Breast epithelium (tissue), 4 donors: ENCODE measurements around the gene USP24. TPM values are rescaled to one million over a fixed set of nuclear protein-coding genes. Genes with fewer than 3 reads are reported as not detected.

Source experiments
- DNase-seq, 2 donors: peaks; one replicate each; pipeline ENCODE4 v3.0.0-alpha.2; 2019; ENCODE audit warnings: low spot score in 2 of 2
- H3K27ac ChIP-seq, 2 donors: fragments of 200-600 bp; sonication (generic) in 1 of 2; one replicate each; pipeline ENCODE4 v1.5.1; 2016 to 2019; ENCODE audit warnings: mild to moderate bottlenecking in 1 of 2
- H3K27me3 ChIP-seq, 2 donors: fragments of 200-600 bp; sonication (generic) in 1 of 2; one replicate each; pipeline versions ENCODE4 v1.5.1 to v1.6.0; 2017 to 2019; ENCODE audit warnings: control low read depth in 1 of 2, mild to moderate bottlenecking in 1 of 2
- H3K36me3 ChIP-seq: fragments of 200-600 bp; one replicate; pipeline ENCODE4 v1.5.1; 2019
- H3K4me1 ChIP-seq, 2 donors: fragments of 200-600 bp; sonication (generic); one replicate each; pipeline ENCODE4 v1.5.1; 2016 to 2019; ENCODE audit warnings: control low read depth in 1 of 2
- H3K4me3 ChIP-seq, 3 donors: fragments of 200-600 bp; sonication (generic); 1 replicate in 2 of 3; 2 replicates in 1 of 3; pipeline ENCODE4 v1.5.1; 2016 to 2019; ENCODE audit warnings: mild to moderate bottlenecking in 3 of 3, moderate library complexity in 2 of 3
- H3K9me3 ChIP-seq, 2 donors: fragments of 200-600 bp; sonication (generic) in 1 of 2; one replicate each; pipeline ENCODE4 v1.5.1; 2016 to 2019; ENCODE audit warnings: control low read depth in 1 of 2
- POLR2A ChIP-seq: fragments of 450-650 bp; IDR thresholded peaks from one replicate; pipeline ENCODE4 v1.6.1; 2016; ENCODE audit warnings: antibody characterized with exemption, mild to moderate bottlenecking, moderate library complexity
- POLR2AphosphoS5 ChIP-seq, 3 donors: sonication (generic); formaldehyde crosslinking; IDR thresholded peaks; one replicate each; pipeline ENCODE4 v1.6.1; 2017; ENCODE audit warnings: antibody characterized with exemption in 3 of 3
- intact Hi-C: fragments of 100-400 bp; cut with DNase I; formaldehyde crosslinking; loops from one replicate; pipeline ENCODE4 v1.15.1; 2023; ENCODE audit warnings: low total_unique reads
- total RNA-seq, 3 donors: library from RNA; depleted of rRNA; stranded (reverse); fragments of >200 nt; gene quantifications; one replicate each; pipeline ENCODE4 v1.1.0, GENCODE V29; 2016
- TF ChIP-seq, protein P1 (sequence below), 3 donors: fragments of 450-650 bp; IDR thresholded peaks; one replicate each; pipeline ENCODE4 v1.5.1; 2016 to 2017; ENCODE audit warnings: antibody characterized with exemption in 3 of 3, mild to moderate bottlenecking in 3 of 3, moderate library complexity in 3 of 3

Gene USP24
- total RNA-seq, 3 donors from 2014 or later = 51.5 to 103 (median 77.3) TPM

- TF ChIP-seq POLR2A (no peak), POLR2AphosphoS5 (IDR thresholded peaks at IDR 0.05) (no peak)
- TF ChIP-seq, protein P1, sequence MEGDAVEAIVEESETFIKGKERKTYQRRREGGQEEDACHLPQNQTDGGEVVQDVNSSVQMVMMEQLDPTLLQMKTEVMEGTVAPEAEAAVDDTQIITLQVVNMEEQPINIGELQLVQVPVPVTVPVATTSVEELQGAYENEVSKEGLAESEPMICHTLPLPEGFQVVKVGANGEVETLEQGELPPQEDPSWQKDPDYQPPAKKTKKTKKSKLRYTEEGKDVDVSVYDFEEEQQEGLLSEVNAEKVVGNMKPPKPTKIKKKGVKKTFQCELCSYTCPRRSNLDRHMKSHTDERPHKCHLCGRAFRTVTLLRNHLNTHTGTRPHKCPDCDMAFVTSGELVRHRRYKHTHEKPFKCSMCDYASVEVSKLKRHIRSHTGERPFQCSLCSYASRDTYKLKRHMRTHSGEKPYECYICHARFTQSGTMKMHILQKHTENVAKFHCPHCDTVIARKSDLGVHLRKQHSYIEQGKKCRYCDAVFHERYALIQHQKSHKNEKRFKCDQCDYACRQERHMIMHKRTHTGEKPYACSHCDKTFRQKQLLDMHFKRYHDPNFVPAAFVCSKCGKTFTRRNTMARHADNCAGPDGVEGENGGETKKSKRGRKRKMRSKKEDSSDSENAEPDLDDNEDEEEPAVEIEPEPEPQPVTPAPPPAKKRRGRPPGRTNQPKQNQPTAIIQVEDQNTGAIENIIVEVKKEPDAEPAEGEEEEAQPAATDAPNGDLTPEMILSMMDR (IDR thresholded peaks at IDR 0.05) = no peak
- intact Hi-C loops = no loop called here
- H3K9me3 ChIP-seq = no peaks in the 10 kb centered on the region
- H3K36me3 ChIP-seq = peaks cover 10% of the 10 kb centered on the region
- no peak for DNase-seq
- H3K27me3 ChIP-seq = no peaks in the 10 kb centered on the region
- H3K4me3 ChIP-seq = no peak overlapping the region
- H3K4me1 ChIP-seq = no peaks in the 10 kb centered on the region
- no peak overlapping the region for H3K27ac ChIP-seq
Measured at GRCh38 chr1:55140137-55140536, 75.0 kb downstream of the USP24 start.

GRCh38 chr1:55138823-55139222 lies 76.3 kb downstream of the USP24 start:
- no peak overlapping the region for H3K27ac ChIP-seq
- no peak for TF ChIP-seq POLR2AphosphoS5 (IDR thresholded peaks at IDR 0.05)
- no peak for DNase-seq
- no peaks in the 10 kb centered on the region for H3K4me1 ChIP-seq
- H3K4me3 ChIP-seq = no peak overlapping the region
- no peaks in the 10 kb centered on the region for H3K27me3 ChIP-seq
- peaks cover 13% of the 10 kb centered on the region for H3K36me3 ChIP-seq
- H3K9me3 ChIP-seq = no peaks in the 10 kb centered on the region
- intact Hi-C loops = no loop called here

DNA sequence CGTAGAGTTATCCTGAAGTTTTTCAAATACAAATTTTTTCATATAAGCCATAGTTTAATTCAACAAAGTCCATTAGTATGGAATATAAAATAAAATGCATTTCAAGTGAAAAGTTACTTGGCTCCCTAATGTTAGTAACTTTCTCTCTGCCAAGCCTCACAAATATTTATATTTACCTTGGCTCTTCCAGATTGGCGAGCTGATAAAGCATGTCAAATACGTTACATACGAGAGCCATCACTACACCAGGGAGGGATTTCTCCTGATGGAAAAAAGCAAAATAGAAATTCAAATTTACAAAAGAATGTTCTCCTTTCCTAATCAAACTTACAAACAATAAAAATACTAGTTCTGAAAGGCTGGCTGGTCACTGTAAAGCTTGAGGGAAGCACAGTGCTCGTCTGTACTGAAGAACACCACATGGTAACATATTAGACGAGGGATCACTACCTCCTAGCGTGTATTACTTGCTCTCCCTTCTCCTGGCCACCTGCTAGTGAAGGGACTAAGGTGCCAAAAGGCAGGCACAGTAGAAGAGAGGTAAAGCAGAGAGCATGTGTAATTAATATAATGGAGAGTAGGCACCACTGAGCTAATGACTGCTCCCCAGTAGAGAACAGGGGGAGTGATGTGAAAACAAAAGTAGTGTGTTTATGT lies 80.9 kb downstream of the USP24 start:
- no peak overlapping the region for H3K4me3 ChIP-seq
- peaks cover 13% of the 10 kb centered on the region for H3K36me3 ChIP-seq

GRCh38 chr1:55131801-55132200 lies 83.4 kb downstream of the USP24 start:
- intact Hi-C loops = no loop called here
- TF ChIP-seq POLR2AphosphoS5 (IDR thresholded peaks at IDR 0.05) = no peak
- TF ChIP-seq, protein P1 (IDR thresholded peaks at IDR 0.05) = no peak
- TF ChIP-seq POLR2A = no peak
- DNase-seq = no peak
- no peak overlapping the region for H3K27ac ChIP-seq
- no peaks in the 10 kb centered on the region for H3K4me1 ChIP-seq
- no peaks in the 10 kb centered on the region for H3K27me3 ChIP-seq
- H3K36me3 ChIP-seq = peaks cover 11% of the 10 kb centered on the region
- no peak overlapping the region for H3K4me3 ChIP-seq
- no peaks in the 10 kb centered on the region for H3K9me3 ChIP-seq

More for the DNA sequence above, 80.9 kb downstream of the USP24 start:
- intact Hi-C loops = no loop called here
- no peak overlapping the region for H3K27ac ChIP-seq
- H3K27me3 ChIP-seq = no peaks in the 10 kb centered on the region
- DNase-seq = no peak
- TF ChIP-seq, protein P1 (IDR thresholded peaks at IDR 0.05) = no peak
- TF ChIP-seq POLR2AphosphoS5 (IDR thresholded peaks at IDR 0.05) (no peak), POLR2A (no peak)
- H3K9me3 ChIP-seq = no peaks in the 10 kb centered on the region
- no peaks in the 10 kb centered on the region for H3K4me1 ChIP-seq

DNA sequence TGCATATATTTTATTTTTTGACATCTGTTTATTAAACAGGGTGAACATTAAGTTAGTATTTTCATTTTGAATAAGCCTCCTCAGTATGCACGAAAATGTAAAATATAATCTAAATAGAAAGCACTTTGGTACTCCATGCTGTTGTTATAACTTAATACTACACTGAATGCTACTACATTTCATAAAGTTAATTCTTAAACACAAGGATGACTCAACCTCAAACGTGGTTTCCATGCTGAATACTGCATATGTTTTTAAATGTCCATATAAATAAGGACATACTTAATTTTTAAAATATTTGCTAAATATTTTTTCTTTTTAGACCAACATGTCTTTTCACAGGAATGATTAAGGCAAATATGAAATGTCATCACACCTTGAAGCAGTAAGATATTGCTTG lies 83.9 kb downstream of the USP24 start:
- TF ChIP-seq POLR2A (no peak), POLR2AphosphoS5 (IDR thresholded peaks at IDR 0.05) (no peak)
- TF ChIP-seq, protein P1 (IDR thresholded peaks at IDR 0.05) = no peak
- Histone ChIP-seq H3K4me3 (no peak overlapping the region), H3K27ac (no peak overlapping the region), H3K27me3 (no peaks in the 10 kb centered on the region), H3K9me3 (no peaks in the 10 kb centered on the region), H3K4me1 (no peaks in the 10 kb centered on the region), H3K36me3 (peaks cover 5% of the 10 kb centered on the region)
- DNase-seq = no peak
- intact Hi-C loops = no loop called here
